Activated naive CD4-positive, alpha-beta T cell treated with anti-CD3 and anti-CD28 coated beads, Interleukin-2, amount 10 ng/mL, durations not matched to agents 7 days and 5 days (primary cell): Measurements from ENCODE around the gene RIN3.

Source experiments
- CTCF ChIA-PET: fragments of 350-600 bp; sonication (Branson Sonifier 250); formaldehyde crosslinking; loops from one replicate; lab custom pipeline; 2021; ENCODE audit warnings: antibody characterized with exemption; lab: Charles Lee
- DNase-seq: peaks from one replicate; pipeline ENCODE4 v3.0.0-alpha.2; 2020
- H3K27ac Mint-ChIP-seq: one replicate; pipeline ENCODE4 v1.8.0; 2021; ENCODE audit warnings: mild to moderate bottlenecking, moderate library complexity, mixed read lengths
- H3K27me3 Mint-ChIP-seq: one replicate; pipeline ENCODE4 v1.8.0; 2021; ENCODE audit warnings: mild to moderate bottlenecking, mixed read lengths
- H3K36me3 Mint-ChIP-seq: one replicate; pipeline ENCODE4 v1.8.0; 2021; ENCODE audit warnings: mixed read lengths
- H3K4me1 Mint-ChIP-seq: one replicate; pipeline ENCODE4 v1.8.0; 2021; ENCODE audit warnings: mixed read lengths
- H3K4me3 Mint-ChIP-seq: one replicate; pipeline ENCODE4 v1.8.0; 2021; ENCODE audit warnings: mild to moderate bottlenecking, moderate library complexity, mixed read lengths
- H3K9me3 Mint-ChIP-seq: one replicate; pipeline ENCODE4 v1.8.0; 2021; ENCODE audit warnings: mixed read lengths

RIN3 gene

GRCh38 chr14:92558319-92558718 is 44.7 kb downstream of the RIN3 start:
- H3K27ac Mint-ChIP-seq, result no peak overlapping the region
- no peaks in the 10 kb centered on the region for H3K9me3 Mint-ChIP-seq
- no peak for DNase-seq
- no peak overlapping the region for H3K4me3 Mint-ChIP-seq
- peaks cover 13% of the 10 kb centered on the region for H3K36me3 Mint-ChIP-seq
- peaks cover 31% of the 10 kb centered on the region for H3K27me3 Mint-ChIP-seq
- CTCF ChIA-PET, result interaction anchor here (1.0 kb wide), 1 partner anchor 122 kb away, joined by 3 read pairs; no protein-coding TSS in a partner anchor
- H3K4me1 Mint-ChIP-seq, result peaks cover 64% of the 10 kb centered on the region

GRCh38 chr14:92559486-92559885 is 45.9 kb downstream of the RIN3 start:
- CTCF ChIA-PET, result no interaction called here

GRCh38 chr14:92560106-92560865 is 46.7 kb downstream of the RIN3 start:
- Mint-ChIP-seq H3K27ac (peak overlapping the region; percentile 87), H3K27me3 (peaks cover 20% of the 10 kb centered on the region), H3K36me3 (peaks cover 13% of the 10 kb centered on the region), H3K9me3 (no peaks in the 10 kb centered on the region), H3K4me3 (no peak overlapping the region), H3K4me1 (peaks cover 78% of the 10 kb centered on the region)
- DNase-seq, result peak; percentile 69
- CTCF ChIA-PET, result interaction anchor here (0.8 kb wide), 1 partner anchor 169 kb away, joined by 3 read pairs; no protein-coding TSS in a partner anchor

More at GRCh38 chr14:92559486-92559885, 45.9 kb downstream of the RIN3 start:
- H3K4me1 Mint-ChIP-seq, result peaks cover 75% of the 10 kb centered on the region
- H3K27me3 Mint-ChIP-seq, result peaks cover 22% of the 10 kb centered on the region
- H3K27ac Mint-ChIP-seq, result peak overlapping the region; percentile 71
- H3K4me3 Mint-ChIP-seq, result no peak overlapping the region
- H3K36me3 Mint-ChIP-seq, result peaks cover 13% of the 10 kb centered on the region
- no peak for DNase-seq
- H3K9me3 Mint-ChIP-seq, result no peaks in the 10 kb centered on the region

GRCh38 chr14:92561906-92562479 is 48.4 kb downstream of the RIN3 start:
- DNase-seq, result no peak
- CTCF ChIA-PET, result no interaction called here
- peaks cover 20% of the 10 kb centered on the region for H3K36me3 Mint-ChIP-seq
- H3K4me1 Mint-ChIP-seq, result peaks cover 62% of the 10 kb centered on the region
- H3K4me3 Mint-ChIP-seq, result no peak overlapping the region
- no peak overlapping the region for H3K27ac Mint-ChIP-seq
- H3K27me3 Mint-ChIP-seq, result peaks cover 8% of the 10 kb centered on the region
- H3K9me3 Mint-ChIP-seq, result peaks cover 6% of the 10 kb centered on the region

- Mint-ChIP-seq H3K27ac (peak overlapping the region; percentile 42), H3K36me3 (peaks cover 25% of the 10 kb centered on the region), H3K27me3 (no peaks in the 10 kb centered on the region), H3K9me3 (peaks cover 13% of the 10 kb centered on the region), H3K4me1 (peaks cover 64% of the 10 kb centered on the region), H3K4me3 (no peak overlapping the region)
- no peak for DNase-seq
- CTCF ChIA-PET, result interaction anchor here (1.2 to 1.3 kb wide), 3 partner anchors 14 to 119 kb away, joined by 3 to 4 read pairs (median 3); no protein-coding TSS in a partner anchor
These were observed 49.8 kb downstream of the RIN3 start for GRCh38 chr14:92563359-92563758.

GRCh38 chr14:92563765-92564285 is 50.2 kb downstream of the RIN3 start:
- H3K9me3 Mint-ChIP-seq, result peaks cover 13% of the 10 kb centered on the region
- no peaks in the 10 kb centered on the region for H3K27me3 Mint-ChIP-seq
- H3K27ac Mint-ChIP-seq, result peak overlapping the region; percentile 42
- peaks cover 66% of the 10 kb centered on the region for H3K4me1 Mint-ChIP-seq
- H3K36me3 Mint-ChIP-seq, result peaks cover 23% of the 10 kb centered on the region
- no peak overlapping the region for H3K4me3 Mint-ChIP-seq
- CTCF ChIA-PET, result interaction anchor here (1.2 to 1.3 kb wide), 3 partner anchors 14 to 119 kb away, joined by 3 to 4 read pairs (median 3); no protein-coding TSS in a partner anchor
- no peak for DNase-seq

- H3K27ac Mint-ChIP-seq, result no peak overlapping the region
- peaks cover 25% of the 10 kb centered on the region for H3K36me3 Mint-ChIP-seq
- peaks cover 16% of the 10 kb centered on the region for H3K9me3 Mint-ChIP-seq
- H3K4me1 Mint-ChIP-seq, result peaks cover 68% of the 10 kb centered on the region
- no peak overlapping the region for H3K4me3 Mint-ChIP-seq
- DNase-seq, result no peak
- H3K27me3 Mint-ChIP-seq, result peaks cover 4% of the 10 kb centered on the region
- CTCF ChIA-PET, result interaction anchor here (0.8 to 1.3 kb wide), 4 partner anchors 38 to 122 kb away, joined by 3 to 4 read pairs (median 3); no protein-coding TSS in a partner anchor
These were observed 50.9 kb downstream of the RIN3 start for GRCh38 chr14:92564344-92565039.

GRCh38 chr14:92565040-92565717 is 51.6 kb downstream of the RIN3 start:
- Mint-ChIP-seq H3K36me3 (peaks cover 25% of the 10 kb centered on the region), H3K4me1 (peaks cover 68% of the 10 kb centered on the region), H3K4me3 (no peak overlapping the region), H3K27ac (no peak overlapping the region), H3K9me3 (peaks cover 16% of the 10 kb centered on the region), H3K27me3 (peaks cover 7% of the 10 kb centered on the region)
- CTCF ChIA-PET, result interaction anchor here (0.8 to 1.6 kb wide), 3 partner anchors 21 to 122 kb away, joined by 3 to 4 read pairs (median 3); no protein-coding TSS in a partner anchor
- no peak for DNase-seq

- Mint-ChIP-seq H3K27ac (no peak overlapping the region), H3K4me3 (no peak overlapping the region), H3K36me3 (peaks cover 22% of the 10 kb centered on the region), H3K9me3 (peaks cover 16% of the 10 kb centered on the region), H3K27me3 (peaks cover 10% of the 10 kb centered on the region), H3K4me1 (peaks cover 67% of the 10 kb centered on the region)
- CTCF ChIA-PET, result interaction anchor here (1.2 to 1.6 kb wide), 2 partner anchors 21 to 121 kb away, joined by 3 to 4 read pairs; no protein-coding TSS in a partner anchor
- DNase-seq, result no peak
These were observed 52.1 kb downstream of the RIN3 start for GRCh38 chr14:92565718-92566115.

- H3K36me3 Mint-ChIP-seq, result peaks cover 22% of the 10 kb centered on the region
- peaks cover 16% of the 10 kb centered on the region for H3K9me3 Mint-ChIP-seq
- H3K4me1 Mint-ChIP-seq, result peaks cover 70% of the 10 kb centered on the region
- H3K27ac Mint-ChIP-seq, result no peak overlapping the region
- CTCF ChIA-PET, result interaction anchor here (0.8 kb wide), 1 partner anchor 432 kb away, joined by 3 read pairs; no protein-coding TSS in a partner anchor
- no peak overlapping the region for H3K4me3 Mint-ChIP-seq
- peaks cover 16% of the 10 kb centered on the region for H3K27me3 Mint-ChIP-seq
- no peak for DNase-seq
These were observed 53.7 kb downstream of the RIN3 start for GRCh38 chr14:92567173-92567725.

GRCh38 chr14:92568621-92569479 is 55.3 kb downstream of the RIN3 start:
- CTCF ChIA-PET, result no interaction called here
- DNase-seq, result peak; percentile 60
- Mint-ChIP-seq H3K9me3 (peaks cover 16% of the 10 kb centered on the region), H3K27ac (peak overlapping the region; percentile 96), H3K27me3 (peaks cover 28% of the 10 kb centered on the region), H3K4me1 (peaks cover 55% of the 10 kb centered on the region), H3K4me3 (peak overlapping the region; percentile 51), H3K36me3 (peaks cover 22% of the 10 kb centered on the region)

GRCh38 chr14:92570674-92571262 is 57.2 kb downstream of the RIN3 start:
- no peak for DNase-seq
- Mint-ChIP-seq H3K9me3 (peaks cover 16% of the 10 kb centered on the region), H3K36me3 (peaks cover 25% of the 10 kb centered on the region), H3K4me3 (no peak overlapping the region), H3K27ac (peak overlapping the region; percentile 53), H3K4me1 (peaks cover 49% of the 10 kb centered on the region), H3K27me3 (peaks cover 30% of the 10 kb centered on the region)
- CTCF ChIA-PET, result no interaction called here
